Activated CD4-positive, alpha-beta T cell treated with anti-CD3 and anti-CD28 coated beads for 36 hours (primary cell): ENCODE results near the gene GRK4. TPM values are rescaled to one million over a fixed set of nuclear protein-coding genes. Genes with fewer than 3 reads are reported as not detected.
"Not testable (repeated sequence)": the region's sequence is repeated elsewhere in the genome, so short reads cannot be mapped to it uniquely, and the experiment has no call there.

Experiments
- ATAC-seq: fragments of 200-7000 bp; cut with Tn5 transposase; one replicate; pipeline ENCODE4 v1.10.0; 2021; ENCODE audit warnings: mild to moderate bottlenecking, moderate library complexity
- CTCF ChIA-PET: fragments of 350-600 bp; sonication (Branson Sonifier 250); formaldehyde crosslinking; loops from one replicate; lab custom pipeline; 2021; ENCODE audit warnings: antibody characterized with exemption; lab: Charles Lee
- POLR2A ChIA-PET: fragments of 350-600 bp; sonication (Branson Sonifier 250); formaldehyde crosslinking; loops from one replicate; lab custom pipeline; 2021; ENCODE audit warnings: antibody characterized with exemption, inconsistent platforms; lab: Charles Lee
- DNase-seq: peaks from one replicate; pipeline ENCODE4 v3.0.0-alpha.2; 2020
- H3K27ac Mint-ChIP-seq: one replicate; pipeline ENCODE4 v1.8.0; 2021; ENCODE audit warnings: mixed read lengths
- H3K27me3 Mint-ChIP-seq: one replicate; pipeline ENCODE4 v1.8.0; 2021; ENCODE audit warnings: mixed read lengths
- H3K36me3 Mint-ChIP-seq: one replicate; pipeline ENCODE4 v1.8.0; 2021; ENCODE audit warnings: low read depth, mixed read lengths
- H3K4me1 Mint-ChIP-seq: one replicate; pipeline ENCODE4 v1.8.0; 2021; ENCODE audit warnings: mixed read lengths
- H3K4me3 Mint-ChIP-seq: one replicate; pipeline ENCODE4 v1.8.0; 2021; ENCODE audit warnings: mild to moderate bottlenecking, moderate library complexity, mixed read lengths
- H3K9me3 Mint-ChIP-seq: one replicate; pipeline ENCODE4 v1.8.0; 2021; ENCODE audit warnings: low read depth, mixed read lengths
- intact Hi-C, 2 experiments: fragments of 100-400 bp; cut with DNase I in 1 of 2; cut with micrococcal nuclease in 1 of 2; formaldehyde crosslinking; loops; one replicate each; pipeline versions ENCODE4 v1.14.2 to v1.15.1; 2022 to 2024; cut with DNase I, micrococcal nuclease
- total RNA-seq, 2 experiments: library from RNA; stranded (reverse); gene quantifications; one replicate each; pipeline ENCODE4 v1.2.3, GENCODE V29; 2021

GRK4 gene
- total RNA-seq: 1 to 10 TPM; 2.4 to 2.5 TPM

DNA sequence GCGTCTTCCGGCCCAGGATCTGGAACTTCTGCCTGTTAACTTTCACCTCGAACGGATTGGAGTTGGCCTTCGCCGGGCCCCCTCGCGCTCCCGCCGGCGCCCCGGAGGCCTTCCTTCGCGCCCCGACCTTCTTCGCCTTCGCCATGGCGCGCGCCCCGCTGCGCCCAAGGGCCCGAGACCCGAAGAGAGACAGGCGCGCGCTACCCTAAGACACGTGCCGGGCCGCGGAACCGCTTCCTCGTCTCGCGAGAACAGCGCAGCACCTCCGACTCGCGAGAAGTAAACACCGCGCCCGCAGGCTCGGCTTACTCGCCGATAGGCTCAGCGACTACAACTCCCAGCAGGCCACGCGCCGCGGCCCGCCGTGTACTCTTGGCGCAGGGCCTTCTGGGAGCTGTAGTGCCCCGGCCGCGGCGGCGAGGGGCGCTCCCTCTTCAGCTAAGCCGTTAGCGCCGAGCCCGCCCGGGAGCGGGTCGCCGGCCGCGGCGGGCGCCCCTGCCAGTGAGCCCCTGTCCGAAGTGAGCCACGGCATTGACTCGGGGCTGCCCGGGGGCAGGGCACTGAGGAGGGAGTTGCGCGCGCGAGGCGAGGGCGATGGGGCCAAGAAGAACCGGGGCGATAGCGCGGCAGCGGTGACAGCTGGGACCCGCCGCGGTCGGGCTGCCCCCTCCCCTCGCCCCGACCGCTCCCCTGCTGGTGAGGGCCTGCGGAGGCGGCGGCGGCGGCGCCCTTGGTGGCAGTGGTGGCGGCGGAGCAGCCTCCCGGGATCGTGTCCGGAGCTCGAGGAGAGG, at the start of gene GRK4, which contains the start of gene NOP14:
Gene GRK4, plus strand, starts transcription at position 397 of the 791 bp plus-strand sequence. CDS start 500 bp downstream, outside the sequence.
Gene NOP14, minus strand, starts transcription at position 232 of the 791 bp plus-strand sequence. Its CDS starts 87 bp downstream, at position 145.
- ChIA-PET POLR2A (interaction anchor here (0.6 to 3.7 kb wide), 9 partner anchors 9 to 217 kb away, joined by 3 to 21 read pairs (median 4); no protein-coding TSS in a partner anchor), CTCF (interaction anchor here (0.6 to 3.0 kb wide), 18 partner anchors 9 to 1070 kb away, joined by 3 to 21 read pairs (median 4); no protein-coding TSS in a partner anchor)
- Mint-ChIP-seq H3K36me3 (peaks cover 25% of the 10 kb centered on the region), H3K4me3 (peak within 1 kb of the TSS; percentile 83), H3K9me3 (no peaks in the 10 kb centered on the region), H3K27ac (peak within 1 kb of the TSS; percentile 86), H3K4me1 (peaks cover 34% of the 10 kb centered on the region), H3K27me3 (no peaks in the 10 kb centered on the region)
- intact Hi-C loops: loop anchor here (1.0 to 5.0 kb wide), 21 partner anchors 29 to 1616 kb away; partner anchors contain the start of genes FAM193A (in 2 of the 2), ADD1 (in 1 of the 2), CFAP99 (in 1 of the 2) and HAUS3 (in 1 of the 2)
- ATAC-seq: peak; percentile 87
- peak; percentile 99 for DNase-seq

DNA sequence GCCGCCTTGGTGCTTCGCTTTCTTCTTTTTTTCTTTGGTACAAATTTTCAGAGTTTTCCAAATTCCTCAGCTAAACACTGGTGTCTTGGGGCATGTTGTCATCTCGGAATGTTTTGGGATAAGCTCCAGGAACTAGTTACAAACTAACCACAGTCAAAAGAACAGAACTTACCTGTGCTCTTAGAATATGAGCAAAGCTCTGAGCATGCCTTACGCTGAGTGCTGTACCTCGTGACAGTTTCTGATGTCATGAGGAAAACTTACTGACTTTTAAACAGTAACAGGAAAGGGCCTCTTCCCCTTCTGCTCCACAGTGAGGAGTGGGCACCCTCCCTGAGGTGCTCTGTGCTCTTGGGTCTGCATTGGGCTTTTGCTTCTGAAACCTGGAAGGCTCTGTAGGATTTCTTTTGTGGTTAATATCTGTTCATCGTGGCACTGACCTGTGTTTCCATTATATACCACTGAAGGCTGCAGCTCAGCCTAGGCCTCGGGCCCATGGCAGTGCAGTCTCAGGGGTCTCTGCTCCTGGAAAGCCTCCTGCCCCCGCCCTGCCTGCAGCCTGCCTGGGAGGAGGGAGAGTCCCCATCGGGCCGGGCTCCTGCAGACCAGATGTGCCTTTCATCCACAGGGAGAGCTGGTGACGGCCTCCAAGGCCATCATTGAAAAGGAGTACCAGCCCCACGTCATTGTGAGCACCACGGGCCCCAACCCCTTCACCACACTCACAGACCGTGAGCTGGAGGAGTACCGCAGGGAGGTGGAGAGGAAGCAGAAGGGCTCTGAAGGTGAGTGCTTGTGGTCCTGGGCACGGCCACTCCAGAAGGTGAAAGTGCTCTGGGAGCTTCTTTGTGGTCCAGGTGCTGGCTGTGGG, 48.9 kb upstream of the GRK4 start:
- intact Hi-C loops: no loop called here
- DNase-seq (peak; percentile 26), ATAC-seq (peak; percentile 47)
- ChIA-PET POLR2A (no interaction called here), CTCF (no interaction called here)
- Mint-ChIP-seq H3K27ac (peak overlapping the region; percentile 19), H3K4me1 (peaks cover 17% of the 10 kb centered on the region), H3K27me3 (no peaks in the 10 kb centered on the region), H3K36me3 (peaks cover 46% of the 10 kb centered on the region), H3K4me3 (no peak overlapping the region), H3K9me3 (no peaks in the 10 kb centered on the region)

DNA sequence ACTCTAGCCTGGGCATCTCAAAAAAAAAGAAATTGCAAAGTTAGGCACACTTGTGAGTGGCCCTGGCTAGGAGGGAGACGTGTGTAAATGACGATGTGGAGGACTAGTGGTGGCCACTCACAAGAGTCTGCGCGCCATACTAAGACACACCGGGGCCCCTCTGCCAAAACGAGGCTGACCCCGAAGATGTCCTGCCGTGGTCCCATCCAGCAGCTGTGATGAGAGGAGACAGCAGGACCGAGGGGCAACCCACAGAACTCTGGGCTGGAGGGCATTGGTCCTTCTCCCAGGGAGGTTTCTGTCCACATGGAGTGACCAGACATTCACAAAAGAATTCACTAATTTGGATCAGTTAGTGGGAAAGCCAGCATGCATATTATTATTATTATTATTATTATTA, 47.6 kb upstream of the GRK4 start:
- Mint-ChIP-seq H3K4me1 (peaks cover 28% of the 10 kb centered on the region), H3K27me3 (no peaks in the 10 kb centered on the region), H3K9me3 (peaks cover 3% of the 10 kb centered on the region), H3K27ac (no peak overlapping the region), H3K36me3 (peaks cover 54% of the 10 kb centered on the region), H3K4me3 (no peak overlapping the region)
- ChIA-PET CTCF (no interaction called here), POLR2A (no interaction called here)
- ATAC-seq (no peak), DNase-seq (no peak)
- intact Hi-C loops: no loop called here

DNA sequence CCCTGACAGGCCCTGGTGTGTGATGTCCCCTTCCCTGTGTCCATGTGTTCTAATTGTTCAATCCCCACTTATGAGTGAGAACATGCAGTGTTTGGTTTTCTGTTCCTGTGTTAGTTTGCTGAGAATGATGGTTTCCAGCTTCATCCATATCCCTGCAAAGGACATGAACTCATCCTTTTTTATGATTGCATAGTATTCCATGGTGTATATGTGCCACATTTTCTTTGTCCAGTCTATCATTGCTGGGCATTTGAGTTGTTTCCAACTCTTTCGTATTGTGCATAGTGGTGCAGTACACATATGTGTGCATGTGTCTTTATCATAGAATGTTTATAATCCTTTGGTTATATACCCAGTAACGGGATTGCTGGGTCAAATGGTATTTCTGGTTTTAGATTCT, 46.7 kb upstream of the GRK4 start:
- ATAC-seq, DNase-seq, H3K27ac Mint-ChIP-seq, POLR2A ChIA-PET, CTCF ChIA-PET, H3K4me3 Mint-ChIP-seq, H3K9me3 Mint-ChIP-seq, intact Hi-C loops, H3K27me3 Mint-ChIP-seq: not testable (repeated sequence)
- Mint-ChIP-seq H3K4me1 (peaks cover 34% of the 10 kb centered on the region), H3K36me3 (peaks cover 58% of the 10 kb centered on the region)

DNA sequence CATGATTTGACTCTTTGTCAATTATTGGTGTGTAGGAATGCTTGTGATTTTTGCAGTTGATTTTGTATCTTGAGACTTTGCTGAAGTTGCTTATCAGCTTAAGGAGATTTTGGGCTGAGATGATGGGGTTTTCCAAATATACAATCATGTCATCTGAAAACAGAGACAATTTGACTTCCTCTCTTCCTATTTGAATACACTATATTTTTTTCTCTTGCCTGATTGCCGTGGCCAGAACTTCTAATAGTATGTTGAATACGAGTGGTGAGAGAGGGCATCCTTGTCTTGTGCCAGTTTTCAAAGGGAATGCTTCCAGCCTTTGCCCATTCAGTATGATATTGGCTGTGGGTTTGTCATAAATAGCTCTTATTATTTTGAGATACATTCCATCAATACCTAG, 45.1 kb upstream of the GRK4 start:
- H3K9me3 Mint-ChIP-seq, DNase-seq, ATAC-seq, H3K4me3 Mint-ChIP-seq, H3K27ac Mint-ChIP-seq, POLR2A ChIA-PET, H3K27me3 Mint-ChIP-seq, intact Hi-C loops: not testable (repeated sequence)
- H3K4me1 Mint-ChIP-seq: peaks cover 50% of the 10 kb centered on the region
- H3K36me3 Mint-ChIP-seq: peaks cover 64% of the 10 kb centered on the region
- CTCF ChIA-PET: interaction anchor here (0.6 kb wide), 1 partner anchor 45 kb away, joined by 3 read pairs; no protein-coding TSS in a partner anchor

DNA sequence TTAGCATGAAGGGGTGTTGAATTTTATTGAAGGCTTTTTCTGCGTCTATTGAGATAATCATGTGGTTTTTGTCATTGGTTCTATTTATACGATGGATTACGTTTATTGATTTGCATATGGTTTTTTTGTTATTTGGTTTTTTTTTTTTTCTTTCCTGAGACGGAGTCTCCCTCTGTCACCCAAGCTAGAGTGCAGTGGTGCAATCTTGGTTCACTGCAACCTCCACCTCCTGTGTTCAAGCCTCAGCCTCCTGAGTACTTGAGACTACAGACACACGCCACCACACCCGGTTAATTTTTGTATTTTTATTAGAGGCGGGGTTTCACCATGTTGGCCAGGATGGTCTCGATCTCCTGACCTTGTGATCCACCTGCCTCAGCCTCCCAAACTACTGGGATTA, 44.7 kb upstream of the GRK4 start:
- DNase-seq, H3K27ac Mint-ChIP-seq, H3K4me3 Mint-ChIP-seq, H3K9me3 Mint-ChIP-seq, intact Hi-C loops, ATAC-seq, H3K27me3 Mint-ChIP-seq, POLR2A ChIA-PET: not testable (repeated sequence)
- H3K4me1 Mint-ChIP-seq: peaks cover 54% of the 10 kb centered on the region
- H3K36me3 Mint-ChIP-seq: peaks cover 68% of the 10 kb centered on the region
- CTCF ChIA-PET: interaction anchor here (0.6 to 1.1 kb wide), 2 partner anchors 36 to 45 kb away, joined by 3 read pairs; no protein-coding TSS in a partner anchor

DNA sequence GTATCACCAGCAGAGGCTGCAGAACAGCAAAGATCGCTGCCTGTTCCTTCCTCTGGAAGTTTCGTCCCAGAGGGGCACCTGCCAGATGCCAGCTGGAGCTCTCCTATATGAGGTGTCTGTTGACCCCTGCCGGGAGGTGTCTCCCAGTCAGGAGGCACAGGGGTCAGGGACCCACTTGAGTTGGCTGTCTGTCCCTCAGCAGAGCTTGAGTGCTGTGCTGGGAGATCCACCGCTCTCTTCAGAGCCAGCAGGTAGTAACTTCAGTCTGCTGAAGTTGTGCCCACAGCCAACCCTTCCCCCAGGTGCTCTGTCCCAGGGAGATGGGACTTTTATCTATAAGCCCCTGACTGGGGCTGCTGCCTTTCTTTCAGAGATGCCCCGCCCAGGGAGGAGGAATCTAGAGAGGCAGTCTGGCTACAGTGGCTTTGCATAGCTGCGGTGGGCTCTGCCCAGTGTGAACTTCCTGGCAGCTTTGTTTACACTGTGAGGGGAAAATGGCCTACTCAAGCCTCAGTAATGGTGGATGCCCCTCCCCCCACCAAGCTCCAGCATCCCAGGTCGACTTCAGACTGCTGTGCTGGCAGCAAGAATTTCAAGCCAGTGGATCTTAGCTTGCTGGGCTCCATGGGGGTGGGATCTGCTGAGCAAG, 40.8 kb upstream of the GRK4 start:
- H3K27me3 Mint-ChIP-seq, DNase-seq, ATAC-seq, H3K4me3 Mint-ChIP-seq, H3K9me3 Mint-ChIP-seq, intact Hi-C loops: not testable (repeated sequence)
- Mint-ChIP-seq H3K4me1 (peaks cover 42% of the 10 kb centered on the region), H3K36me3 (peaks cover 54% of the 10 kb centered on the region), H3K27ac (peak overlapping the region; percentile 58)
- ChIA-PET POLR2A (interaction anchor here (0.6 kb wide), 1 partner anchor 41 kb away, joined by 3 read pairs; the partner anchor contains the start of gene GRK4), CTCF (interaction anchor here (1.1 to 1.4 kb wide), 2 partner anchors 51 to 151 kb away, joined by 3 read pairs; no protein-coding TSS in a partner anchor)

DNA sequence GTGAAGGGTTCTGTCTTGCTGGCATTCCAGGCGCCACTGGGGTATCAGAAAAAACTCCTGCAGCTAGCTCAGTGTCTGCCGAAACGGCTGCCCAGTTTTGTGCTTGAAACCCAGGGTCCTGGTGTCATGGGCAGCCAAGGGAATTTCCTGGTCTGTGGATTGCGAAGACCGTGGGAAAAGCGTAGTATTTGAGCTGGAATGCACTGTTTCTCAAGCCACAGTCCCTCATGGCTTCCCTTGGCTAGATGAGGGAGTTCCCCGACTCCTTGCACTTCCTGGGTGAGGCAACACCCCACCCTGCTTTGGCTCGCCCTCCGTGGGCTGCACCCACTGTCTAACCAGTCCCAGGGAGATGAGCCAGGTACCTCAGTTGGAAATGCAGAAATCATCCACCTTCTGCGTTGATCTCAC, 40.2 kb upstream of the GRK4 start:
- H3K4me3 Mint-ChIP-seq: no peak overlapping the region
- peak overlapping the region; percentile 58 for H3K27ac Mint-ChIP-seq
- H3K36me3 Mint-ChIP-seq: peaks cover 54% of the 10 kb centered on the region
- peaks cover 41% of the 10 kb centered on the region for H3K4me1 Mint-ChIP-seq
- CTCF ChIA-PET: interaction anchor here (0.6 to 1.4 kb wide), 3 partner anchors 10 to 198 kb away, joined by 3 to 4 read pairs (median 3); no protein-coding TSS in a partner anchor
- DNase-seq (no peak), ATAC-seq (no peak)
- POLR2A ChIA-PET: interaction anchor here (0.6 kb wide), 1 partner anchor 40 kb away, joined by 3 read pairs; the partner anchor contains the start of gene GRK4
- intact Hi-C loops: no loop called here
- peaks cover 3% of the 10 kb centered on the region for H3K9me3 Mint-ChIP-seq
- no peaks in the 10 kb centered on the region for H3K27me3 Mint-ChIP-seq

DNA sequence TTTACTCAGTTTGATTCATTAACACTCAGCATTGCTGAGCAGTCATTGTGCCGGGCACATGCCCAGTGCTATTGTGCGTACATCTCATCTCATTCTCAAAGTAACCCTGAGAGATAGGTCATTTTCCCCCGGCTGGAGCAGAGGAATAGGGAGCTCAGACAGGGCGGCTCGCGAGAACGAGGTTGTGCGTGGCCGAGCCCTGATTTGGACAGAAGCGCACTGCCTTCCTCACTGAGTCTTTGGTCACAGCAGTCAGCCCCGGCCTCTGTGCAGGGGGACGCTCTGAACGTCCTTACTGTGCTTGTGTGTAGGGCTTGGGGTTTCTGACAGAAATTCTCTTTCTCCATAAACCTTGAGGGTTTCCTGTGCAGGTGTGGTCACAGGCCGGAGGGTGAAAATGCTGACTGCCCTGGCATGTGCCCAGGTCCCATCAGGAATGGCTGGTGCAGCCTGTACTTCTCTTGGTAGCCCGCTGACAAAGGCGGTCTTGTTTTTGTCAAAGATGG, 39.6 kb upstream of the GRK4 start:
- intact Hi-C loops: no loop called here
- peaks cover 48% of the 10 kb centered on the region for H3K36me3 Mint-ChIP-seq
- H3K4me1 Mint-ChIP-seq: peaks cover 36% of the 10 kb centered on the region
- H3K4me3 Mint-ChIP-seq: no peak overlapping the region
- no peaks in the 10 kb centered on the region for H3K27me3 Mint-ChIP-seq
- ChIA-PET POLR2A (no interaction called here), CTCF (interaction anchor here (0.6 to 1.4 kb wide), 3 partner anchors 9 to 198 kb away, joined by 3 to 4 read pairs (median 3); no protein-coding TSS in a partner anchor)
- H3K27ac Mint-ChIP-seq: peak overlapping the region; percentile 58
- peaks cover 3% of the 10 kb centered on the region for H3K9me3 Mint-ChIP-seq
- no peak for ATAC-seq
- DNase-seq: no peak

DNA sequence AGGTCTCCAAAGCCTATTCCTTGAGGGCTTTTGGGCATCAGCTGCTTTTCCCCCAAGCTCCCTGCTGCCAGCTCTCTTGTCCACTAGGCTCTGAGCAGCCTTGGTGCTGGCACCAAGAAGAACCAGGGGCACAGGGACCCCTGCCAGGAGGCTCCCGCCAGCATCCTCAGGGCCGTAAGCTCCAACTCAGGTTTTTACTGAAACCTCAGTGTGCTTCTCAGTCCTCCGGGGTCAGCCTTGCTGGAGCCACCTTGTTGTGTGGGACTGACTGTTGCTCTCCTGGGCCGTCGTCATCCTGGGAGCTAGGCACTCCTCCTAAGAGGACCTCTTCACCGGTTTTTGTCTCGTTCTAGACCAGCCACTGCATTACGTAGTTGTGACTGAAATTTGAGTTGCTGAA, 39.1 kb upstream of the GRK4 start:
- DNase-seq (peak; percentile 0), ATAC-seq (no peak)
- Mint-ChIP-seq H3K27me3 (no peaks in the 10 kb centered on the region), H3K27ac (no peak overlapping the region), H3K36me3 (peaks cover 50% of the 10 kb centered on the region), H3K9me3 (peaks cover 3% of the 10 kb centered on the region), H3K4me1 (peaks cover 36% of the 10 kb centered on the region), H3K4me3 (no peak overlapping the region)
- ChIA-PET POLR2A (no interaction called here), CTCF (interaction anchor here (0.6 to 1.4 kb wide), 3 partner anchors 9 to 65 kb away, joined by 3 to 4 read pairs (median 3); no protein-coding TSS in a partner anchor)
- intact Hi-C loops: no loop called here
